Amniotic stem cell (primary cell): ENCODE data around the gene FFAR1.
"Not testable (repeated sequence)": the region's sequence is repeated elsewhere in the genome, so short reads cannot be mapped to it uniquely, and the experiment has no call there.

Experiments
- DNase-seq: peaks from one replicate; lab custom pipeline; 2025; lab: John Stamatoyannopoulos, UW

FFAR1 gene

GRCh38 chr19:35341565-35342225 lies 6.0 kb upstream of the FFAR1 start:
- DNase-seq = no peak

- DNase-seq = no peak
Observed at GRCh38 chr19:35342430-35342829, 5.3 kb upstream of the FFAR1 start.

- DNase-seq = no peak
Observed at GRCh38 chr19:35344511-35345031, 3.1 kb upstream of the FFAR1 start.

- DNase-seq = no peak
Observed at GRCh38 chr19:35345671-35346111, 2.0 kb upstream of the FFAR1 start.

GRCh38 chr19:35346193-35347052 lies 1.3 kb upstream of the FFAR1 start:
- DNase-seq = no peak

- no peak for DNase-seq
Observed at GRCh38 chr19:35347930-35348298, 212 bp downstream of the FFAR1 start.

GRCh38 chr19:35348911-35349611 lies 1.4 kb downstream of the FFAR1 start:
- DNase-seq = no peak

- DNase-seq = no peak
Observed at GRCh38 chr19:35349614-35350521, 2.2 kb downstream of the FFAR1 start.

- DNase-seq = no peak
Observed at GRCh38 chr19:35350591-35350990, 2.9 kb downstream of the FFAR1 start.

- no peak for DNase-seq
Observed at GRCh38 chr19:35351411-35352176, 3.9 kb downstream of the FFAR1 start.

GRCh38 chr19:35352177-35352447 lies 4.4 kb downstream of the FFAR1 start:
- DNase-seq = no peak

GRCh38 chr19:35352448-35353304 lies 5.0 kb downstream of the FFAR1 start:
- peak; percentile 49 for DNase-seq

GRCh38 chr19:35353635-35354034 lies 5.9 kb downstream of the FFAR1 start:
- no peak for DNase-seq

- DNase-seq = no peak
Observed at GRCh38 chr19:35354898-35355297, 7.2 kb downstream of the FFAR1 start.

GRCh38 chr19:35355791-35356460 lies 8.2 kb downstream of the FFAR1 start:
- DNase-seq = no peak

- DNase-seq = no peak
Observed at GRCh38 chr19:35357867-35358573, 10.3 kb downstream of the FFAR1 start, which contains the start of gene FFAR3. TSS of gene FFAR3 (plus strand) at chr19:35358460. CDS start at chr19:35358891, 431 bp downstream.

GRCh38 chr19:35358834-35359233 lies 11.1 kb downstream of the FFAR1 start:
- DNase-seq = not testable (repeated sequence)

- not testable (repeated sequence) for DNase-seq
Observed at GRCh38 chr19:35359395-35359794, 11.7 kb downstream of the FFAR1 start.

- DNase-seq = not testable (repeated sequence)
Observed at GRCh38 chr19:35360081-35360480, 12.4 kb downstream of the FFAR1 start.
